ENCODE data around the gene GJD4.

The GJD4 gene

GRCh38 chr10:35588836-35589235, 16.3 kb upstream of the GJD4 start:
- Histone ChIP-seq H2BK15ac (ENCODE audit: low read depth, poor library complexity, severe bottlenecking) (no peak overlapping the region), H3K4me2 (ENCODE audit: low read length, poor library complexity, severe bottlenecking) (no peak overlapping the region), H3K79me1 (replicated peaks; ENCODE audit: low read length, poor library complexity, severe bottlenecking) (no peaks in the 10 kb centered on the region), H3K9me3 (ENCODE audit: control insufficient read depth, low read length) (no peaks in the 10 kb centered on the region), H3K36me3 (ENCODE audit: control insufficient read depth in 1 of 2, insufficient read depth in 2 of 2, low read depth in 1 of 2, low read length in 2 of 2) (no peaks in the 10 kb centered on the region), H4K8ac (ENCODE audit: low read length) (no peak overlapping the region), H3K18ac (ENCODE audit: low read depth in 1 of 2, low read length in 2 of 2) (no peak overlapping the region), H2BK5ac (ENCODE audit: low read depth, low read length, poor library complexity, severe bottlenecking) (no peak overlapping the region), H3K4ac (ENCODE audit: low read depth in 1 of 2, low read length in 2 of 2) (no peak overlapping the region), H3K23ac (ENCODE audit: low read length in 2 of 2) (no peak overlapping the region), H4K91ac (ENCODE audit: low read length) (no peak overlapping the region), H3K27me3 (ENCODE audit: control insufficient read depth in 1 of 2, insufficient read depth in 1 of 2, low read length in 2 of 2) (peaks cover 0 to 41% of the 10 kb centered on the region in 2 experiments), H2BK12ac (ENCODE audit: low read length in 2 of 2) (no peak overlapping the region), H3K4me1 (ENCODE audit: control insufficient read depth, insufficient read depth, low read depth, low read length) (no peaks in the 10 kb centered on the region), H2AK5ac (ENCODE audit: low read length, severe bottlenecking) (no peak overlapping the region), H2BK120ac (ENCODE audit: low read depth, low read length) (no peak overlapping the region), H2AFZ (ENCODE audit: low read depth, low read length) (no peak overlapping the region), H3K4me3 (ENCODE audit: insufficient read depth in 1 of 2, low read depth in 1 of 2, low read length in 2 of 2) (no peak overlapping the region), H3K27ac (ENCODE audit: low read length, poor library complexity, severe bottlenecking) (no peak overlapping the region), H3K9ac (ENCODE audit: low read length) (no peak overlapping the region), H3K14ac (ENCODE audit: low read length in 2 of 2) (no peak overlapping the region)
- no peak for DNase-seq

DNA sequence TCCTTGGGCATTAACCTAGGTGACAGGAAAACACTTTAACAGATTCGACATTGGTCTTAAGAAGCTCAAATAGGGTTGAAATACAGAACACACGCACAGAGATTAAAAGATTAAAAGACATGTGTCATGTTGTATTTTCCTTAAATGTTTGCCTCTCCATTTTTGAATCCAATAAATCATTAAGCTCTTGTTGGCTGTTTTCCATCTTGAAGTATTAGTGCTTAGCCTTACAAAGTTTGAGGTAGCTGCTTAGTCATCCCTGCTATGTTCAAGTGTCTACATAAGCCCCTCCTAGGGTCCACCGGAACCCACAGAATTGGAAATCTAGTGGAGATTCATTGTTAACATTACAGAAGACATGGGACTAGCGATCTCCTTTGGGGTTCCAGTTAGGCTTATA, 12.7 kb upstream of the GJD4 start:
- H3K27me3 ChIP-seq (ENCODE audit: control insufficient read depth in 1 of 2, insufficient read depth in 1 of 2, low read length in 2 of 2), result peaks cover 0 to 23% of the 10 kb centered on the region in 2 experiments
- no peak overlapping the region for H3K18ac ChIP-seq (ENCODE audit: low read depth in 1 of 2, low read length in 2 of 2)
- H3K4me2 ChIP-seq (ENCODE audit: low read length, poor library complexity, severe bottlenecking), result no peak overlapping the region
- no peak overlapping the region for H2BK120ac ChIP-seq (ENCODE audit: low read depth, low read length)
- no peaks in the 10 kb centered on the region for H3K36me3 ChIP-seq (ENCODE audit: control insufficient read depth in 1 of 2, insufficient read depth in 2 of 2, low read depth in 1 of 2, low read length in 2 of 2)
- H3K9me3 ChIP-seq (ENCODE audit: control insufficient read depth, low read length), result no peaks in the 10 kb centered on the region
- H3K4me1 ChIP-seq (ENCODE audit: control insufficient read depth, insufficient read depth, low read depth, low read length), result no peaks in the 10 kb centered on the region
- H3K79me1 ChIP-seq (replicated peaks; ENCODE audit: low read length, poor library complexity, severe bottlenecking), result no peaks in the 10 kb centered on the region
- no peak overlapping the region for H3K27ac ChIP-seq (ENCODE audit: low read length, poor library complexity, severe bottlenecking)
- H3K14ac ChIP-seq (ENCODE audit: low read length in 2 of 2), result no peak overlapping the region
- H2BK5ac ChIP-seq (ENCODE audit: low read depth, low read length, poor library complexity, severe bottlenecking), result no peak overlapping the region
- H4K8ac ChIP-seq (ENCODE audit: low read length), result no peak overlapping the region
- no peak overlapping the region for H3K23ac ChIP-seq (ENCODE audit: low read length in 2 of 2)
- no peak overlapping the region for H3K4me3 ChIP-seq (ENCODE audit: insufficient read depth in 1 of 2, low read depth in 1 of 2, low read length in 2 of 2)
- no peak overlapping the region for H2AFZ ChIP-seq (ENCODE audit: low read depth, low read length)
- WGBS, result 94% methylated on average over 2 of the region's 4 CpGs
- no peak overlapping the region for H3K4ac ChIP-seq (ENCODE audit: low read depth in 1 of 2, low read length in 2 of 2)
- H3K9ac ChIP-seq (ENCODE audit: low read length), result no peak overlapping the region
- H4K91ac ChIP-seq (ENCODE audit: low read length), result no peak overlapping the region
- H2AK5ac ChIP-seq (ENCODE audit: low read length, severe bottlenecking), result no peak overlapping the region
- H2BK12ac ChIP-seq (ENCODE audit: low read length in 2 of 2), result no peak overlapping the region
- DNase-seq, result no peak
- no peak overlapping the region for H2BK15ac ChIP-seq (ENCODE audit: low read depth, poor library complexity, severe bottlenecking)

GRCh38 chr10:35594115-35595079, 10.7 kb upstream of the GJD4 start:
- H3K4me3 ChIP-seq (ENCODE audit: insufficient read depth in 1 of 2, low read depth in 1 of 2, low read length in 2 of 2), result no peak overlapping the region

DNA sequence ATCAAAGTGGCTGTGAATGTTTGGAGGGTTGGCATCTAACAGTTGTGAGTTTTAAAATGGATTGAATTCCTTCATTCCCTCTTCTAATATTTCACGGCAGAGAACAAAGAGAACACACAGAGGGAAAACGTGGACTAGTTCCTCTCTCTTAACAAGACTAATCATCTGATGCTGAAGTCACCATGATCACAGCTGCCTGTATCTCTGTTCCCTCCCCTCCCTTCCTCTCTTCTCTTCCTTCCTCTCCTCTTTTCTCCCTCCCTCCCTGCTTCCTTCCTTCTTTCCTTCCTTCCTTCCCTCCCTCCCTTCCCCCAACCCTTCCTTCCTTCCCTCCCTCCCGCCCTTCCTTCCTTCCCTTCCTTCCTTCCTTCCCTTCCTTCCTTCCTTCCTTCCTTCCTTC, 10.0 kb upstream of the GJD4 start:
- Histone ChIP-seq H3K18ac (ENCODE audit: low read depth in 1 of 2, low read length in 2 of 2) (no peak overlapping the region), H3K23ac (ENCODE audit: low read length in 2 of 2) (no peak overlapping the region), H3K9ac (ENCODE audit: low read length) (no peak overlapping the region), H3K79me1 (replicated peaks; ENCODE audit: low read length, poor library complexity, severe bottlenecking) (no peaks in the 10 kb centered on the region), H2AK5ac (ENCODE audit: low read length, severe bottlenecking) (no peak overlapping the region), H2BK12ac (ENCODE audit: low read length in 2 of 2) (no peak overlapping the region), H3K27ac (ENCODE audit: low read length, poor library complexity, severe bottlenecking) (no peak overlapping the region), H3K14ac (ENCODE audit: low read length in 2 of 2) (no peak overlapping the region), H4K91ac (ENCODE audit: low read length) (no peak overlapping the region), H2AFZ (ENCODE audit: low read depth, low read length) (no peak overlapping the region), H3K27me3 (ENCODE audit: control insufficient read depth in 1 of 2, insufficient read depth in 1 of 2, low read length in 2 of 2) (peaks cover 0 to 14% of the 10 kb centered on the region in 2 experiments), H3K36me3 (ENCODE audit: control insufficient read depth in 1 of 2, insufficient read depth in 2 of 2, low read depth in 1 of 2, low read length in 2 of 2) (no peaks in the 10 kb centered on the region), H3K4me3 (ENCODE audit: insufficient read depth in 1 of 2, low read depth in 1 of 2, low read length in 2 of 2) (no peak overlapping the region), H3K9me3 (ENCODE audit: control insufficient read depth, low read length) (peaks cover 3% of the 10 kb centered on the region), H2BK15ac (ENCODE audit: low read depth, poor library complexity, severe bottlenecking) (no peak overlapping the region), H3K4me2 (ENCODE audit: low read length, poor library complexity, severe bottlenecking) (no peak overlapping the region), H3K4me1 (ENCODE audit: control insufficient read depth, insufficient read depth, low read depth, low read length) (no peaks in the 10 kb centered on the region), H2BK5ac (ENCODE audit: low read depth, low read length, poor library complexity, severe bottlenecking) (no peak overlapping the region), H4K8ac (ENCODE audit: low read length) (no peak overlapping the region), H3K4ac (ENCODE audit: low read depth in 1 of 2, low read length in 2 of 2) (no peak overlapping the region), H2BK120ac (ENCODE audit: low read depth, low read length) (no peak overlapping the region)
- no peak for DNase-seq
- WGBS, result 47% methylated on average over 2 of the region's 3 CpGs

More at GRCh38 chr10:35594115-35595079, 10.7 kb upstream of the GJD4 start:
- Histone ChIP-seq H4K8ac (ENCODE audit: low read length) (no peak overlapping the region), H3K79me1 (replicated peaks; ENCODE audit: low read length, poor library complexity, severe bottlenecking) (no peaks in the 10 kb centered on the region), H3K18ac (ENCODE audit: low read depth in 1 of 2, low read length in 2 of 2) (no peak overlapping the region), H3K14ac (ENCODE audit: low read length in 2 of 2) (no peak overlapping the region), H3K9ac (ENCODE audit: low read length) (no peak overlapping the region), H3K4ac (ENCODE audit: low read depth in 1 of 2, low read length in 2 of 2) (no peak overlapping the region), H2BK15ac (ENCODE audit: low read depth, poor library complexity, severe bottlenecking) (no peak overlapping the region), H3K4me2 (ENCODE audit: low read length, poor library complexity, severe bottlenecking) (no peak overlapping the region), H2BK12ac (ENCODE audit: low read length in 2 of 2) (no peak overlapping the region), H2AFZ (ENCODE audit: low read depth, low read length) (no peak overlapping the region), H2AK5ac (ENCODE audit: low read length, severe bottlenecking) (no peak overlapping the region), H3K27ac (ENCODE audit: low read length, poor library complexity, severe bottlenecking) (no peak overlapping the region), H3K9me3 (ENCODE audit: control insufficient read depth, low read length) (no peaks in the 10 kb centered on the region), H3K27me3 (ENCODE audit: control insufficient read depth in 1 of 2, insufficient read depth in 1 of 2, low read length in 2 of 2) (peaks cover 0 to 14% of the 10 kb centered on the region in 2 experiments), H3K36me3 (ENCODE audit: control insufficient read depth in 1 of 2, insufficient read depth in 2 of 2, low read depth in 1 of 2, low read length in 2 of 2) (no peaks in the 10 kb centered on the region), H4K91ac (ENCODE audit: low read length) (no peak overlapping the region), H3K23ac (ENCODE audit: low read length in 2 of 2) (no peak overlapping the region), H3K4me1 (ENCODE audit: control insufficient read depth, insufficient read depth, low read depth, low read length) (no peaks in the 10 kb centered on the region), H2BK120ac (ENCODE audit: low read depth, low read length) (no peak overlapping the region), H2BK5ac (ENCODE audit: low read depth, low read length, poor library complexity, severe bottlenecking) (no peak overlapping the region)
- DNase-seq, result no peak
- WGBS, result 66% methylated on average over 12 of the region's 14 CpGs
